ENCODE data around the gene LYSMD4.

Gene LYSMD4

GRCh38 chr15:99717161-99718009 is 15.9 kb downstream of the LYSMD4 start (continued):
- no peak for TF ChIP-seq ZNF596 (tag by site-specific recombination; IDR thresholded peaks at IDR 0.05)

GRCh38 chr15:99716540-99717095 is 16.6 kb downstream of the LYSMD4 start:
- TF ChIP-seq SCRT2 (tag by site-specific recombination; IDR thresholded peaks at IDR 0.05) (no peak), ZNF221 (tag by site-specific recombination; IDR thresholded peaks at IDR 0.05; ENCODE audit: borderline replicate concordance) (no peak), ZNF202 (tag by site-specific recombination; IDR thresholded peaks at IDR 0.05; ENCODE audit: borderline replicate concordance) (no peak), ZNF610 (tag by site-specific recombination; IDR thresholded peaks at IDR 0.05; ENCODE audit: borderline replicate concordance) (no peak), OVOL3 (tag by site-specific recombination; IDR thresholded peaks at IDR 0.05) (no peak), HOXC10 (CRISPR knock-in tag; IDR thresholded peaks at IDR 0.05) (no peak), YY2 (tag by site-specific recombination; IDR thresholded peaks at IDR 0.05) (no peak), ZSCAN16 (tag by site-specific recombination; IDR thresholded peaks at IDR 0.05) (no peak), ZNF391 (tag by site-specific recombination; IDR thresholded peaks at IDR 0.05; ENCODE audit: borderline replicate concordance, low read depth) (no peak), ZBTB44 (tag by site-specific recombination; IDR thresholded peaks at IDR 0.05) (no peak), ZNF423 (tag by site-specific recombination; IDR thresholded peaks at IDR 0.05) (no peak), ZNF416 (tag by site-specific recombination; IDR thresholded peaks at IDR 0.05) (no peak), ZNF341 (tag by site-specific recombination; IDR thresholded peaks at IDR 0.05; ENCODE audit: low read depth) (no peak), ZNF16 (tag by site-specific recombination; IDR thresholded peaks at IDR 0.05; ENCODE audit: low read depth) (no peak)
- H3K9me3 ChIP-seq (ENCODE audit: control insufficient read depth, insufficient read depth, low read depth, low read length), result no peaks in the 10 kb centered on the region
- H3K27ac ChIP-seq (ENCODE audit: extremely low read depth, low read depth, low read length), result no peak overlapping the region
- ChIA-PET POLR2A (interaction anchor here (1.6 kb wide), 1 partner anchor 17 kb away, joined by 4 read pairs; the partner anchor contains the start of gene LYSMD4), CTCF (interaction anchor here (0.5 to 4.0 kb wide), 3 partner anchors 12 to 429 kb away, joined by 3 to 23 read pairs (median 4); no protein-coding TSS in a partner anchor)
- H3K4me1 ChIP-seq (ENCODE audit: control insufficient read depth, insufficient read depth, low read length), result no peaks in the 10 kb centered on the region
- H3K36me3 ChIP-seq (ENCODE audit: control insufficient read depth in 2 of 2, insufficient read depth in 1 of 2, low read length in 2 of 2), result peaks cover 13 to 47% of the 10 kb centered on the region in 2 experiments
- no peak overlapping the region for H3K4me3 ChIP-seq (ENCODE audit: low read depth, low read length)

GRCh38 chr15:99712415-99712814 is 20.8 kb downstream of the LYSMD4 start:
- Histone ChIP-seq H3K9me3 (ENCODE audit: control insufficient read depth, insufficient read depth, low read depth, low read length) (no peaks in the 10 kb centered on the region), H3K4me3 (ENCODE audit: low read depth, low read length) (no peak overlapping the region), H3K4me1 (ENCODE audit: control insufficient read depth, insufficient read depth, low read length) (0 out of 2 replicates have a peak, but pooled peaks cover 5% of the 10 kb centered on the region), H3K36me3 (ENCODE audit: control insufficient read depth in 2 of 2, insufficient read depth in 1 of 2, low read length in 2 of 2) (peaks cover 13 to 55% of the 10 kb centered on the region in 2 experiments), H3K27ac (ENCODE audit: extremely low read depth, low read depth, low read length) (no peak overlapping the region)
- ChIA-PET POLR2A (interaction anchor here (1.5 kb wide), 1 partner anchor 21 kb away, joined by 5 read pairs; the partner anchor contains the start of gene LYSMD4), CTCF (interaction anchor here (3.2 kb wide), 1 partner anchor 8 kb away, joined by 25 read pairs; no protein-coding TSS in a partner anchor)
- TF ChIP-seq ZSCAN5A (tag by site-specific recombination; IDR thresholded peaks at IDR 0.05) (no peak), PRDM10 (tag by site-specific recombination; IDR thresholded peaks at IDR 0.05) (no peak), CTCF (tag by site-specific recombination; IDR thresholded peaks at IDR 0.05) (no peak), ZNF707 (tag by site-specific recombination; IDR thresholded peaks at IDR 0.05) (no peak), ZNF521 (tag by site-specific recombination; IDR thresholded peaks at IDR 0.05) (no peak), KLF7 (tag by site-specific recombination; IDR thresholded peaks at IDR 0.05; ENCODE audit: borderline replicate concordance) (no peak), ZNF677 (tag by site-specific recombination; IDR thresholded peaks at IDR 0.05) (no peak), ZNF792 (tag by site-specific recombination; IDR thresholded peaks at IDR 0.05) (no peak), ZSCAN23 (tag by site-specific recombination; IDR thresholded peaks at IDR 0.05) (no peak)

All from HEK293 (cell line).